ENCODE results near the gene MAP3K7. TPM values are rescaled to one million over a fixed set of nuclear protein-coding genes. Genes with fewer than 3 reads are reported as not detected.

The MAP3K7 gene
- total and polyA plus RNA-seq, 4 donors: 5.5 to 17.2 (median 11.5) TPM

- no peak for TF ChIP-seq FOXA2 (IDR thresholded peaks at IDR 0.05)
- TF ChIP-seq, protein P1, sequence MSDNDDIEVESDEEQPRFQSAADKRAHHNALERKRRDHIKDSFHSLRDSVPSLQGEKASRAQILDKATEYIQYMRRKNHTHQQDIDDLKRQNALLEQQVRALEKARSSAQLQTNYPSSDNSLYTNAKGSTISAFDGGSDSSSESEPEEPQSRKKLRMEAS (IDR thresholded peaks at IDR 0.05): no peak
- no peak for TF ChIP-seq ZBTB33 (IDR thresholded peaks at IDR 0.05)
- TF ChIP-seq HNF4A (conservative IDR thresholded peaks at IDR 0.05): no peak
- TF ChIP-seq EGR1 (IDR thresholded peaks at IDR 0.05; ENCODE audit: low read depth in 2 of 2): no peak
- TF ChIP-seq RAD21 (IDR thresholded peaks at IDR 0.05): no peak
- no peak for TF ChIP-seq JUND (IDR thresholded peaks at IDR 0.05)
- TF ChIP-seq, protein P2, sequence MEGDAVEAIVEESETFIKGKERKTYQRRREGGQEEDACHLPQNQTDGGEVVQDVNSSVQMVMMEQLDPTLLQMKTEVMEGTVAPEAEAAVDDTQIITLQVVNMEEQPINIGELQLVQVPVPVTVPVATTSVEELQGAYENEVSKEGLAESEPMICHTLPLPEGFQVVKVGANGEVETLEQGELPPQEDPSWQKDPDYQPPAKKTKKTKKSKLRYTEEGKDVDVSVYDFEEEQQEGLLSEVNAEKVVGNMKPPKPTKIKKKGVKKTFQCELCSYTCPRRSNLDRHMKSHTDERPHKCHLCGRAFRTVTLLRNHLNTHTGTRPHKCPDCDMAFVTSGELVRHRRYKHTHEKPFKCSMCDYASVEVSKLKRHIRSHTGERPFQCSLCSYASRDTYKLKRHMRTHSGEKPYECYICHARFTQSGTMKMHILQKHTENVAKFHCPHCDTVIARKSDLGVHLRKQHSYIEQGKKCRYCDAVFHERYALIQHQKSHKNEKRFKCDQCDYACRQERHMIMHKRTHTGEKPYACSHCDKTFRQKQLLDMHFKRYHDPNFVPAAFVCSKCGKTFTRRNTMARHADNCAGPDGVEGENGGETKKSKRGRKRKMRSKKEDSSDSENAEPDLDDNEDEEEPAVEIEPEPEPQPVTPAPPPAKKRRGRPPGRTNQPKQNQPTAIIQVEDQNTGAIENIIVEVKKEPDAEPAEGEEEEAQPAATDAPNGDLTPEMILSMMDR (IDR thresholded peaks at IDR 0.05; ENCODE audit: low read depth, low read length, missing input control): no peak
- Histone ChIP-seq H3K4me3 (ENCODE audit: low read depth in 1 of 3, low read length in 3 of 3) (no peak overlapping the region), H3K27me3 (ENCODE audit: control insufficient read depth in 4 of 4, insufficient read depth in 4 of 4, low read length in 3 of 4) (peaks cover 0 to 7% (median 0%) of the 10 kb centered on the region in 4 donors), H3K36me3 (ENCODE audit: control insufficient read depth in 4 of 4, insufficient read depth in 3 of 4, low read depth in 1 of 4, low read length in 3 of 4) (no peaks in the 10 kb centered on the region), H3K4me1 (ENCODE audit: control insufficient read depth in 4 of 4, insufficient read depth in 4 of 4, low read length in 3 of 4) (no peaks in the 10 kb centered on the region), H3K9ac (ENCODE audit: low read depth in 1 of 2, low read length in 2 of 2) (no peak overlapping the region), H3K27ac (ENCODE audit: low read depth in 1 of 2, low read length in 2 of 2) (no peak overlapping the region), H3K9me3 (ENCODE audit: control insufficient read depth in 4 of 4, low read length in 3 of 4) (no peaks in the 10 kb centered on the region)
- no peak for DNase-seq (ENCODE audit: low spot score)
- WGBS: 39% methylated on average over 1 of the region's 1 CpG
These were observed 17.7 kb upstream of the MAP3K7 start for GRCh38 chr6:90604546-90604945.

GRCh38 chr6:90599151-90599550 lies 12.3 kb upstream of the MAP3K7 start:
- TF ChIP-seq YY1 (IDR thresholded peaks at IDR 0.05) (no peak), RAD21 (IDR thresholded peaks at IDR 0.05) (no peak), FOXA1 (IDR thresholded peaks at IDR 0.05) (no peak), TAF1 (conservative IDR thresholded peaks at IDR 0.05) (no peak)
- TF ChIP-seq, protein P3, sequence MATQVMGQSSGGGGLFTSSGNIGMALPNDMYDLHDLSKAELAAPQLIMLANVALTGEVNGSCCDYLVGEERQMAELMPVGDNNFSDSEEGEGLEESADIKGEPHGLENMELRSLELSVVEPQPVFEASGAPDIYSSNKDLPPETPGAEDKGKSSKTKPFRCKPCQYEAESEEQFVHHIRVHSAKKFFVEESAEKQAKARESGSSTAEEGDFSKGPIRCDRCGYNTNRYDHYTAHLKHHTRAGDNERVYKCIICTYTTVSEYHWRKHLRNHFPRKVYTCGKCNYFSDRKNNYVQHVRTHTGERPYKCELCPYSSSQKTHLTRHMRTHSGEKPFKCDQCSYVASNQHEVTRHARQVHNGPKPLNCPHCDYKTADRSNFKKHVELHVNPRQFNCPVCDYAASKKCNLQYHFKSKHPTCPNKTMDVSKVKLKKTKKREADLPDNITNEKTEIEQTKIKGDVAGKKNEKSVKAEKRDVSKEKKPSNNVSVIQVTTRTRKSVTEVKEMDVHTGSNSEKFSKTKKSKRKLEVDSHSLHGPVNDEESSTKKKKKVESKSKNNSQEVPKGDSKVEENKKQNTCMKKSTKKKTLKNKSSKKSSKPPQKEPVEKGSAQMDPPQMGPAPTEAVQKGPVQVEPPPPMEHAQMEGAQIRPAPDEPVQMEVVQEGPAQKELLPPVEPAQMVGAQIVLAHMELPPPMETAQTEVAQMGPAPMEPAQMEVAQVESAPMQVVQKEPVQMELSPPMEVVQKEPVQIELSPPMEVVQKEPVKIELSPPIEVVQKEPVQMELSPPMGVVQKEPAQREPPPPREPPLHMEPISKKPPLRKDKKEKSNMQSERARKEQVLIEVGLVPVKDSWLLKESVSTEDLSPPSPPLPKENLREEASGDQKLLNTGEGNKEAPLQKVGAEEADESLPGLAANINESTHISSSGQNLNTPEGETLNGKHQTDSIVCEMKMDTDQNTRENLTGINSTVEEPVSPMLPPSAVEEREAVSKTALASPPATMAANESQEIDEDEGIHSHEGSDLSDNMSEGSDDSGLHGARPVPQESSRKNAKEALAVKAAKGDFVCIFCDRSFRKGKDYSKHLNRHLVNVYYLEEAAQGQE (IDR thresholded peaks at IDR 0.05): no peak
- WGBS: 71% methylated on average over 4 of the region's 4 CpGs
- H3K36me3 ChIP-seq (ENCODE audit: control insufficient read depth in 4 of 4, insufficient read depth in 3 of 4, low read depth in 1 of 4, low read length in 3 of 4): no peaks in the 10 kb centered on the region

More at GRCh38 chr6:90599151-90599550, 12.3 kb upstream of the MAP3K7 start:
- Histone ChIP-seq H3K9ac (ENCODE audit: low read depth in 1 of 2, low read length in 2 of 2) (no peak overlapping the region), H3K9me3 (ENCODE audit: control insufficient read depth in 4 of 4, low read length in 3 of 4) (no peaks in the 10 kb centered on the region), H3K4me1 (ENCODE audit: control insufficient read depth in 4 of 4, insufficient read depth in 4 of 4, low read length in 3 of 4) (no peaks in the 10 kb centered on the region), H3K4me3 (ENCODE audit: low read depth in 1 of 3, low read length in 3 of 3) (no peak overlapping the region), H3K27me3 (ENCODE audit: control insufficient read depth in 4 of 4, insufficient read depth in 4 of 4, low read length in 3 of 4) (peaks cover 0 to 5% (median 2%) of the 10 kb centered on the region in 4 donors), H3K27ac (ENCODE audit: low read depth in 1 of 2, low read length in 2 of 2) (no peak overlapping the region)
- DNase-seq (ENCODE audit: low spot score): no peak

Data from liver (tissue), 9 donors.